ENCODE data around the gene WNK2.
"Not testable (repeated sequence)": the region's sequence is repeated elsewhere in the genome, so short reads cannot be mapped to it uniquely, and the experiment has no call there.

The WNK2 gene

DNA sequence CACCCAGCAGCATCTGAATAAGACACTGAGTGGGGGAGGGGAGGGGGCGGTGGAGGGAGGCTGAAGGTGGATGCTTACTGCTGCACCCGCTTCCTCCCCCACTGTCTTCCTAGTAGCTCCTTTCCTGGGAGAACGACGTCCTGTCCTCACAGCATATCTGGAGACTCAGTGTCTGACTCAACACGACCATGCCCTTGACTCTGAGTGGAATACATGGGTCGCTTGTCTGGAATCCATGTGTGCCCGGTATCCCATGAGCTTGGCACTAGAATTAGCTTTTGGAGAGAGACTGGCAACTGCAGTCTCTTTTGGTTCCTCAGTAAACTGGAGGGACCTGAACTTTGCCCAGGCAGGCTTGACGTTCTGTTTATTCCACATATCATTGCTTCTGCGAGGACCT is 142.1 kb downstream of the WNK2 start:
- no peak for DNase-seq (ENCODE audit: low read depth in 1 of 2, low spot score in 1 of 2)

DNA sequence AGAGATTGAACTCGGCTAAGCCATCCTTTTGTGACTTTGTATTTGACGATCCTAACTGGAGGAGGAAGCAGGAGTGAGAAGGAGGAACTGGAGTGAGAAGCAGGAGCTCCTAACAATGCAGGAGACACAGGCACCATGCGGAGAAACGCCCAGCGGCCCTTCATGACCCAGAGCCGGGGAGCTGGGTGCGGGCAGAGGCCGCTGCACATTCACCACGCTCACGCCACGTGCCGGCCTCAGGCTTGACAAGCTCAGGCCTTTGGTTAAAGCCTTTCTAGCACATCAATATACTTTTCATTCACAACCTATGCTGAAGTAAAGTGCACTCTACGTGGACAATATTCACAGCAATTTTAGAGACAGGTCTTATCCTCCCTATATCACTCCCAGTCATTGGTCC is 142.7 kb downstream of the WNK2 start:
- no peak for DNase-seq (ENCODE audit: low read depth in 1 of 2, low spot score in 1 of 2)

DNA sequence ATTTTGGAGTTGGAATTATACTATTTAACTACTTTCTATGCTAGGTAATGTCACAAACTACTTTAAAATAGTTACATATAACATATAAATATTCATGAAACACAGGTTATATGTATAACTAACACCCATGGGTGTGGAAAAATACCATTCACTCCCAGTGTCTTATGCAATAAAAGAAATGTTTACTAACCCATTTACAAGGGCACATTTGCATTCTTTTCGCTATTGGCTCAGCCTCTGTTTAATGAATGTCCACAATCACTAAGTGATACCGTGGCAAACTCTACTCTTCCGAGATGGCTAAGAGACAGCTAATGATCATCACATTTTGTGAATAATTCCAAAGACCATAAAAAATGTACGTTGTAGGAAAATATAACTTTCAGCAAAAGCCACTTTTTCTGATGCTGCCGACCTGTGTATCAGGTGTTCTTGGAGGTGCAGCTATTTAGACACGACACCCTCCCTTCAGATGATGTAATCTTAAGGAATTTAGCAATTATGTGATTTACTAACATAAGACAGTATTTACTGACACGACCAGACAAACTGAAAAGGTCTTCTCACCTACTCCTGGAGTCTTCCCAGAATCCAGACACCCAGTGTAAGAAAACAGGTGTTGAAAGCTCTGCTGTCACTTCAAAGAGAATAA is 145.8 kb downstream of the WNK2 start:
- DNase-seq (ENCODE audit: low read depth in 1 of 2, low spot score in 1 of 2) = no peak

DNA sequence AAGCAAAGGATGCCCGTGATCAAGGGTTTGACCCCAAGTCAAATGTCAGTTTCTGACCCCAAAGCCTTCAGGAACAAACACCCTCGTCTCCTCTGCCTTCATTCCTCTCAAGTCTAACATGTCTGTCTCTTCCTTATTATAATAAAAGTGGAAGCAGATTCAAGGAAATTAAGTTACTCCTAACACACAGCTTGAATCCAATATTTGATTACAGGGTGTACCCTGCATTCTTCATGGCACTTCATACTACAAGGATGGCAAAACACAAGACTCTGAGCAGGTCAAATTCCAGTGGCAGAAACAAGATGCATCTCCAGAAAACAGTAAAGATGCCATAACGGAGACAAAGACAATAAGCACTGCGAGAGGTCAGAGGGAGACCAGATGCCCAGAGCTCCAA is 148.4 kb downstream of the WNK2 start:
- DNase-seq (ENCODE audit: low read depth in 1 of 2, low spot score in 1 of 2) = no peak

DNA sequence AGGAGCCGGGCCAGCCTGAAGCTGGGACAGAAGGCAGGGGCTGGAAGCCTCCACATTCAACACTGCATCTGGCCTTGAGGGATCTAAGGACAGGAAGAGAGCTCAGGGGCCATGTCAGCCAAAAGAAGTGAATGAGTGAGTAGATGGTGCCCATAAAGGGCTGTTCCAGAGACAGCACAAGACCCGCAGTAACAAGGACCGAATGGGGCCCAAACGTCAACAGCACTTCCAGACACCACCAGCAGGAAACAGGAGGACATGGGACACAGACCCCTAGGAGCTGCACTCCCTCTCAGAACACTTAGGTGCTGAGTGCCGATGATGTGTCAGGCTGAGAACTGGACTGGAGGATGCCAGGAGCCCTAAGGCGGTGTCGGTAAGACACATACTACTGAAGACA is 152.8 kb downstream of the WNK2 start:
- DNase-seq (ENCODE audit: low read depth in 1 of 2, low spot score in 1 of 2) = no peak

DNA sequence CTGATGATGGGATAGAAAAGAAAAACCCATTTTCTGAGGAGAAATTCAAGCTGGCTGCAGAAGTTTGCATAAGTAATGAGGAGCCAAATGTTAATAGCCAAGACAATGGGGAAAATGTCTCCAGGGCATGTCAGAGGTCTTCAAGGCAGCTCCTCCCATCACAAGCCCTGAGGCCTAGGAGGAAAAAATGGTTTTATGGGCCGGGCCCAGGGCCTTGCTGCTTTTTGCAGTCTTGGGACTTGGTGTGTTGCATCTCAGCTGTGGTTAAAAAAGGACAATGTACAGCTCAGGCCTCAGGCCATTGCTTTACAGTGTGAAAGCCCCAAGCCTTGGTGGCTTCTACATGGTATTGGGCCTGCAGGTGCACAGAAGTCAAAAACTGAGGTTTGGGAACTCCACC is 154.3 kb downstream of the WNK2 start:
- not testable (repeated sequence) for DNase-seq (ENCODE audit: low read depth in 1 of 2, low spot score in 1 of 2)

DNA sequence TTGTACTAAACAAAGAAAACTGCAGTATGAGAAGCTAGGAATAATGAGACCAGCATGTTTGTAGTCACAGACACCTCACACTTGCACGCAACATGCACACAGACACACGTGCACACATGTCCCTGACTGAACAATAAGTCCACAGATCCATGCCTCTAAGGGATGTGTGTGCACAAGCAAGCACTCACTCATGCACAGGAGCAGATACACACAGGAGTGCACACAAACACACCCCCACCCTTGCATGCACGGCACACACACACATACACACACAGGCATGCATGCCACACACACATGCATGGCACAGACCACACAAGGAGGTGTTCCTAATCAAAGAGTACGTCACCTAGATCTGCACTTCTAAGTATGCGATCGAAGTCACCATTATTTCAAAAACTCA is 156.2 kb downstream of the WNK2 start:
- no peak for DNase-seq (ENCODE audit: low read depth in 1 of 2, low spot score in 1 of 2)

DNA sequence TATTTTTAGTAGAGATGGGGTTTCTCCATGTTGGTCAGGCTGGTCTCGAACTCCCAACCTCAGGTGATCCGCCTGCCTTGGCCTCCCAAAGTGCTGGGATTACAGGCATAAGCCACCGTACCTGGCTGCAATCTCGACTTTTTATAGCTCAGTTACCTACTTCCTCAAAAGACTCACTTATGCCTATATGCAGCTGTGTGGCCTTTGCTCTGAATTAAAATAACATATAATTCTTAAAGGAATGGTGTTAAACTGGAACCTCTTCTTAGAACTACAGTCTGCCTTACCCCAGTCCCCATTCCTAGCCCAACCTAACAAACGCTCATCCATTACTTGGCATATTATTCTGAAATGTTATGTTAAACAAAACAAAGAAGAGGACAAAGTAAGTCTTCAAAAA is 157.9 kb downstream of the WNK2 start:
- DNase-seq (ENCODE audit: low read depth in 1 of 2, low spot score in 1 of 2) = not testable (repeated sequence)

DNA sequence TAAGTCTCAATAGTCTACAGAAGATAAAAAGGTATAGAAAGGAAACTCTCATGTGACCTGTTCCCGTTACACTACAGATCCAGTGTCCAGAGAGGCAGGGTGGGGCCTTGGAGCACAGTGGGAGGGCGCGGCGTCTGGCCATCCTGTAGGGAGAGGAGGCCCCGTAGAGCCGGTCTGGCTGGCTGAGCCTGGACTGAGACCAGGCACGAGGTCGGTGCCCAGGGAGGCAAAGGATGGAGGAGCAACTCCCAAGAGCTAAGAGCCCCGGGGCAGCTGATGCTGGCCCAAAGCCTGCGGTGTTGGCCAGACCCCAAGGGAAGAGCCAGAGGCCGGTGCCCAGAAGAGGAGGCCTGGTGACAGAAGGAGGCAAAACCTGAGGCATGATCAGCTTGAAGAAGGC is 158.5 kb downstream of the WNK2 start:
- DNase-seq (ENCODE audit: low read depth in 1 of 2, low spot score in 1 of 2) = not testable (repeated sequence)

DNA sequence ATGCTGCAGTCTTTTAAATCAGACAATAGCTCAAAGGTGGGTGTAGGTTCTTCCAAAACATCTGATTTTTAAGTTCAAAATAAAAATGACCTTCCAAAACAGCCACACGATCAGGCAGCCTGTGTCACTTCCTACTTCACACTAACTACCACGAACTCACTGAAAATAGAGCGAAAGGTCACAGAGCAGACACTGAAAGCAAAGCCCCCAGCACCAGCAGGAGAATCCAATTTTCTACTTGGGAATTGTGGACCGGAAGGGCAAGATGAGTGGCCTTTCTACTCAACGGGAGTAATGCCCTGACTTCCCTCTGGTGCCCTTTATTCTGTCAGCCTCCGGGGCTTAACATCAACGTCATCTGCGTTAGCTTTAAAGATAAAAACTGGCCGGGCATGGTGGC is 159.7 kb downstream of the WNK2 start:
- DNase-seq (ENCODE audit: low read depth in 1 of 2, low spot score in 1 of 2) = no peak

DNA sequence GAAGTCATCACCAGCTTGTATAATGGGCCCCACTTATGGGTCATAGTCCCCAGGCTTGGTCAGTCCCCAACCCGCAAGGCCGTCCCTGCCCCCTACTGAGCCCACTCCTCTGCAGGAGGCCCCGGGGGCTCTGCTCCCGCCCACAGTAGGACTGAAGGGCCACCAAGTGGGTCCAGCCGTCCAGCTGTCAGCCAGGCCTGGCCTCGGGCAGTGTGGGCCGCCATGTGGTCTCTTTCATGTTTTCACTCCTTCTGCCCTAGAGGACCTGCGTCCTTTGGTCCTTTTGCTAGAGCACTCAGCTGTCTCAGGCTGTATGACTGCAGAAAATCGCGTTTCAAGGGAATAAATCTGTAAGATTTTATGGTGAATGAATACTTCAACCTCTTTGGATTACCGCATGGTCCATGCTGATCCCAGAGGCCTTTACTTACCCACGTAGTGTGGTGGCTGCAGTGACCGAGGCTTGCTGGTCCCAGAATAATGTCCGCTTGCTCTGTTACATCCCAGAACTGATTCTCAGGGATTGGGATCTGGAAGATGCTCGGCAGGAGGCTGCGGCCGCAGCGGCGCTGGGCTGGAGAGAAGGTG is 161.8 kb downstream of the WNK2 start:
- DNase-seq (ENCODE audit: low read depth in 1 of 2, low spot score in 1 of 2) = no peak

DNA sequence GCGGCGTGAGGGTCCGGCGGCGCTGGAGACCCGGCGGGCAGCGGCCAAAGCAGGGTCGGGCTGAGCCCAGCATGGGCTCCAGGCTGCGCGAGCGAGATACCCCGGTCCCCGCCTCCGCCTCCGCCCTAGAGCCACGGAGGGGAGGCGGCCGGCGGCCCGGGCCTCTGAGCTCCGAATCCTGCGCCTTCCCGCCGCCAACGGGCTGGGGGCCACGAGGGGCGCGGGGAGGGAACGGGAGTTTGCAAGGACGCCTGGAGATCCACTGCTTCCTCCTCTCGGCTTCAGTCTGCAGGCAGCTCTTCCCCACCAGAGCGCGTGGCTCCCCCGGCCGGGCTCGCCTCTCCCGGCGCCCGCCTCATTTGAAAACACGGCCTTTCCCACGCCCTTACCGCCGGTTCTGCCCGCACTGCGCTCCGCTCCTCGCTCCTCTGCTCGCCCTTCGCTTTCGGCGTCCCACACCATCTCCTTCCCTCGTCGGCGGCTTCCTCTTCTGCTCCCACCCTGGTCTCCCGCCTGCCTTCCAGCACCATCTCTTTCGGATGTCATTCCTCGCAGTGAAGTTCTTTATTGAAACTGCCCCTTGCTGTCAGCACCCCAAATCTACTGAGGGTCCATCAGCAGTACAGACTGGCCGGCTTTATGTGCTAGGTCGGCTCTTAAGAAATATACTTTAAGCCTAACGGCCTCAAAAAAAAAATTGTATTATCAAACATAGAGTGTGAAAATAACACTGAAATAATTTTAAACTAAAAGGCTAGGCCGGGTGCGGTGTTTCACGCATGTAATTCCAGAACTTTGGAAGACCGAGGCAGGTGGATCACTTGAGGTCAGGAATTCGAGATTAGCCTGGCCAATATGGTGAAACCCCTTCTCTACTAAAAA is 162.5 kb downstream of the WNK2 start:
- no peak for DNase-seq (ENCODE audit: low read depth in 1 of 2, low spot score in 1 of 2)

DNA sequence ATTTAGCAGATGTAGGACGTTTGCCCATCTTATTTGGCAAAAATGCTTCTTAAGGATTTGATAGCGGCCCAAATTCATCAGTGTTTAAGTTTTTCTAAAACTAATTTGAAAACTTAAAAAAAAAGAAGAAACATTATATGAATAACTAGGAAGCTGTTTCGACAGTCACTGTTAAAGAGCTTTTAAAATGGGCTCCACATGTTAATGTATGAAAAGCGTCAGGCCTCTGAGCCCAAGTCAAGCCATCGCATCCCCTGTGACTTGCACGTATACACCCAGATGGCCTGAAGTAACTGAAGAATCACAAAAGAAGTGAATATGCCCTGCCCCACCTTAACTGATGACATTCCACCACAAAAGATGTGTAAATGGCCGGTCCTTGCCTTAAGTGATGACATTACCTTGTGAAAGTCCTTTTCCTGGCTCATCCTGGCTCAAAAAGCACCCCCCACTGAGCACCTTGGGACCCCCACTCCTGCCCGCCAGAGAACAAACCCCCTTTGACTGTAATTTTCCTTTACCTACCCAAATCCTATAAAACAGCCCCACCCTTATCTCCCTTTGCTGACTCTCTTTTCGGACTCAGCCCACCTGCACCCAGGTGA is 163.5 kb downstream of the WNK2 start:
- DNase-seq (ENCODE audit: low read depth in 1 of 2, low spot score in 1 of 2) = not testable (repeated sequence)

DNA sequence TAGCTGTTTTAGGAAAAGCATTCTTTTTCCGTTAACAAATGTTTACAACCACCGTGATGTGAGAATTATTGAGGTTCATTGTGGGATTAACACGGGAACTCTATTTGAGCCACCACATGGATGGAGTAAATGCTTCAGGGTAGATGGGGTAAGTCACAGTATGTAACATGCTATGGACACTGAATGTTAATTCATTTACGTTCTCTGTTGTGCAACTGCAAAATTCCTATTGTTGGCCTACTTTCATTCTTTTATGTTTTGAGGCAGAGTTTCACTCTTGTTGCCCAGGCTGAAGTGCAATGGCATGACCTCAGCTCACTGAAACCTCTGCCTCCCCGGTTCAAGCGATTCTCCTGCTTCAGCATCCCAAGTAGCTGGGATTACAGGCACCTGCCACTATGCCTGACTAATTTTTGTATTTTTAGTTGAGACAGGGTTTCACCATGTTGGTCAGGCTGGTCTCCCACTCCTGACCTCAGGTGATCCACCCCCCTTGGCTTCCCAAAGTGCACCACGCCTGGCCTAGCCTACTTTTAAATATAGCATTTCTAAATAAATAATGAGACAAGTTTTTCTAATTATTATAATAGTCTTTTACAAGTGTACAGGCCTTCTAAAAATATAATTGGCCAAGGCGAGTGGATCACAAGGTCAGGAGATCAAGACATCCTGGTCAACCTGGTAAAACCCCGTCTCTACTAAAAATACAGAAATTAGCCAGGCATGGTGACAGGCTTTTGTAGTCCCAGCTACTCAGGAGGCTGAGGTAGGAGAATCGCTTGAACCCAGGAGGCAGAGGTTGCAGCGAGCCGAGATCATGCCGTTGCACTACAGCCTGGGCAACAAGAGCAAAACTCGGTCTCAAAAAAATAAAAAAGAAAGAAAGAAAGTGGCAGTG is 169.7 kb downstream of the WNK2 start:
- not testable (repeated sequence) for DNase-seq (ENCODE audit: low read depth in 1 of 2, low spot score in 1 of 2)

DNA sequence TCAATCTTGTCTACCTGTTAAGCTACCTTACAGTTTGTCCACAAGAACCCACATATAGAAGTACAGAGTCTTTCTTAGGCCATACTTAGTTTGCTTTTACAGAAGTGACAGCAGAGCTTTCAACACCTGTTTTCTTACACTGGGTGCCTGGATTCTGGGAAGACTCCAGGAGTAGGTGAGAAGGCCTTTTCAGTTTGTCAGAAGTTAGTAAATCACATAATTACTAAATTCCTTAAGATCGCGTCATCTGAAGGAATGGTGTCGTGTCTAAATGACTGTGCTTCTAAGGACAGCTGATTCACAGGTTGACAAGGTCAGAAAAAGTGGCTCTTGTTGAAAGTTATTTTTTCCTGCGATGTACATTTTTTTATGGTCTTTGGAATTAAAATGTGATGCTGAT is 170.5 kb downstream of the WNK2 start:
- DNase-seq (ENCODE audit: low read depth in 1 of 2, low spot score in 1 of 2) = no peak

DNA sequence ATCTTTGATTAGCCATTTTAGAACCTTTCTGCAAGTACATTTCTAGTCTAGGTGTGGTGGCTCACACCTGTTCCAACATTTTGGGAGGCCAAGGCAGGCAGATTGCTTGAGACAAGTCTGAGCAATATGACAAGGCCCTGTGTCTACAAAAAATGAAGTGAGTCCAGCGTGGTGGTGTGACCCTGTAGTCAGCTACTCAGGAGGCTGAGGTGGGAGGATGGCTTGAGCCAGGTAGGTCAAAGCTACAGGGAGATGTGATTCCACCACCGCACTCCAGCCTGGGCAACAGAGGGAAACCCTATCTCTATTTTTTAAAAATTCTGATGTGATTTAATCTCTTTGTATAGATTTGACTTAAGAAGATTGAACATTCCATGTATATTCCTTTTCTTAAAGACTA is 171.9 kb downstream of the WNK2 start:
- no peak for DNase-seq (ENCODE audit: low read depth in 1 of 2, low spot score in 1 of 2)

DNA sequence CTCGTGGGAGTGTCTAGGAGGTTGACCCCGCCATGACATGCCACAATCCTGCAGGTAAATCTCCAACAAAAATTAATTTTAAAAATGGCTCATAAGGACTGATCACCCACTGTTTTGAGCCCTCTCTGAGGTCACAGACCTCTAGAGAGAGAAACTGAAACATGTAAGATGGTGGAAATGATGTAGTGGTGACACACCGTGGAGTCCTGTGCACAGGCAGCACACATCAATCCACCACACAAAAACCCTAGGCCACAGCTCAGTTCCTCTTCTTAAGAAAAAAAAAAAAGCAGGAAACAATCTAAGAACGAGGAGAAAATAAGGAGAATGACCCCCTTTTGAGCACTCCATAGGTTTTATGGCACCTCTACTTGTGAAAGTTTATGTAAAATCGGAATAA is 173.7 kb downstream of the WNK2 start:
- DNase-seq (ENCODE audit: low read depth in 1 of 2, low spot score in 1 of 2) = no peak

DNA sequence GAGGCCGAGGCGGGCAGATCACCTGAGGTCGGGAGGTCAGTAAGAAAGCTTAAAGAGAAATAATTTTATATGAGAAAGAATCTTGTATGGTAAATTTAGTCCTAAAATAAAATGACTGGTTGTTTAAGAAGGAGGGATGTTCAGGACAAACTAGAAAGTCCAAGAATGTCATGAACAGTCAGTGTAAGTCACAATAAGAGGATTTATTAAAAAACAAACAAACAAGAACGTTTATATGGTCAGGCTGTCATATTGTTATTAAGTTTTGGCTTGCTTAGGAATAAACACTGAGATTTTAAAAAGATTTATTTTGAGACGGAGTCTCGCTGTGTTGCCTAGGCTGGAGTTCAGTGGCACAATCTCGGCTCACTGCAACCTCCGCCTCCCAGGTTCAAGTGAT is 176.0 kb downstream of the WNK2 start:
- not testable (repeated sequence) for DNase-seq (ENCODE audit: low read depth in 1 of 2, low spot score in 1 of 2)

DNA sequence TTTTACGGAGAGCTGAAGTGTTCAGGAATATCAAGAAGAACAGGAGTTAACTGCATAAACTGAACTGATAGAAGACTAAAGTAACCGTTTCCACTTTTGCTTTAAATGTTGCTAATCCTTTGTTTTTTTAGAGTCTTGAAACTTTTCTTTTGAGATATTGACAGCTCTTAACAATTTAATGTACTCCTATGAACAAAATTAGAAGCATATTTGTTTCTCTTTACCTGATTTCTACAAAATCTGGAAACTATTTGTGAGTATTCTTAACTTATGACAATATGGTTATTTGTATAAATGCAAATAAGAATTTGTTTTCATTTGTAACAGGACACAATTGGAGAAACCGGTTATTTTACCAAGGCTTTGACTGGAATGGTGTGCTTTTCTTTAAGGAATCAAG is 178.1 kb downstream of the WNK2 start:
- DNase-seq (ENCODE audit: low read depth in 1 of 2, low spot score in 1 of 2) = no peak

DNA sequence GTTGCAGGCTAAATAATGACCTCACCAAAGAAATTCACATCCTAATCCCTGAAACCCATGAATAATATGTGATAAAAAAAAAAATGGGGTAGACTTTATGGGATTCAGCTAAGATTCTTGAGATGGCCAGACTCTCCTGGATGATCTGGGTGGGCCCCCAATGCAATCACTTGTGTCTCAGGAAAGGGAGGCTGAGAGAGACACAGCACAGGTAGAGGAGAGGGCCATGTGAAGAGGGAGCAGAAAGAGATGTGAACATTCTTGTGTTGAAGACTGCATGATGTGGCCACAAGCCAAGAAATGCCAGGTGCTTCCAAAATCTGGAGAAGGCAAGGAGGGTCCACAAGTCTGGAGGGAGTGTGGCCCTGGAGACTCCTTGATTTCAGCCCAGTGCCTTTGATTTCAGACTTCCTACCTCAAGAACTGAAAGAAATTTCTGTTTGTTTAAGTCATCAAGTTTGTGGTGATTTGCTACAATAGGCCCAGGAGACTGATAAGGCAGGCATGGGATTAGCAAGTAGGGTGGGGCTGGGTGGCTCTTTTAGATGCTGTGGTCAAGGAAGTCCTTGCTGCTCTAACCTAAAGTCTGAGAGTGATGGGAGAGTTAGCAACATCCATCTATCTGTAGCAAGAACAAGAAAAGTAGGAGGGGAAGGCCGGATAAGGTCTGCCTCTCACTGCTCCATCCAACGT is 180.9 kb downstream of the WNK2 start:
- no peak for DNase-seq (ENCODE audit: low read depth in 1 of 2, low spot score in 1 of 2)
